Neural progenitor cell (in vitro differentiated cells): Measurements from ENCODE around the gene LSP1.

Source experiments
- CTCF ChIP-seq: fragments of 200-600 bp; sonication (generic); IDR thresholded peaks from 2 replicates; pipeline ENCODE4 v1.5.1; 2017; ENCODE audit warnings: antibody characterized with exemption, mild to moderate bottlenecking
- EZH2 ChIP-seq: fragments of 200-600 bp; sonication (generic); IDR thresholded peaks from 2 replicates; pipeline ENCODE4 v1.6.1; 2017; ENCODE audit warnings: antibody characterized with exemption, mild to moderate bottlenecking, moderate library complexity

- TF ChIP-seq CTCF (no peak), EZH2 (no peak)
These were observed 5.7 kb downstream of the LSP1 start for GRCh38 chr11:1858576-1858975.
